OCI-LY3 (cell line): ENCODE results near the gene NTN4.

ENCODE experiments used
- H2AFZ ChIP-seq: fragments of 200-600, 300-600 bp; shearing (Covaris generic); 2 replicates; pipeline ENCODE4 v1.6.0; 2014; ENCODE audit warnings: antibody characterized with exemption, low read depth, low read length
- H3K27ac ChIP-seq: fragments of 200-600, 300-600 bp; sonication (generic); 2 replicates; pipeline ENCODE4 v1.5.1; 2014; ENCODE audit warnings: mild to moderate bottlenecking, low read length, moderate library complexity, mixed read lengths
- H3K27me3 ChIP-seq: fragments of 200-600, 300-600 bp; sonication (generic); 2 replicates; pipeline ENCODE4 v1.6.1; 2014; ENCODE audit warnings: low read depth, low read length, mixed read lengths
- H3K36me3 ChIP-seq: fragments of 200-600, 300-600 bp; sonication (generic); replicated peaks from 2 replicates; pipeline ENCODE3; 2014; ENCODE audit warnings: low read depth, low read length, mixed read lengths
- H3K4me1 ChIP-seq: fragments of 300-600, 200-600 bp; sonication (generic); 2 replicates; pipeline ENCODE4 v1.6.1; 2014; ENCODE audit warnings: low read length, mixed read lengths
- H3K4me2 ChIP-seq: fragments of 200-600, 300-600 bp; sonication (generic); 2 replicates; pipeline ENCODE4 v1.6.1; 2014; ENCODE audit warnings: low read length, mixed read lengths
- H3K4me3 ChIP-seq: fragments of 300-600, 200-600 bp; sonication (generic); 2 replicates; pipeline ENCODE4 v1.5.1; 2014; ENCODE audit warnings: antibody characterized with exemption, mild to moderate bottlenecking, low read length, moderate library complexity
- H3K79me2 ChIP-seq: fragments of 300-600, 200-600 bp; shearing (Covaris generic); 2 replicates; pipeline ENCODE4 v1.6.1; 2014; ENCODE audit warnings: mild to moderate bottlenecking, low read length, mixed read lengths
- H3K9ac ChIP-seq: fragments of 300-600, 200-600 bp; shearing (Covaris generic); 2 replicates; pipeline ENCODE4 v1.6.0; 2014; ENCODE audit warnings: mild to moderate bottlenecking, low read length, moderate library complexity
- H3K9me3 ChIP-seq: fragments of 200-600, 300-600 bp; shearing (Covaris generic); 2 replicates; pipeline ENCODE4 v1.6.1; 2014; ENCODE audit warnings: low read length, mixed read lengths; ENCODE audit not compliant: insufficient read depth
- H4K20me1 ChIP-seq: fragments of 200-600, 300-600 bp; sonication (generic); 2 replicates; pipeline ENCODE4 v1.6.1; 2016; ENCODE audit warnings: low read length, mixed read lengths; ENCODE audit not compliant: insufficient read depth
- CTCF ChIP-seq: fragments of 200-600, 300-600 bp; sonication (generic); IDR thresholded peaks from 2 replicates; pipeline ENCODE4 v1.5.1; 2014; ENCODE audit warnings: antibody characterized with exemption, low read length, low read depth
- EZH2phosphoT487 ChIP-seq: fragments of 200-600 bp; shearing (Covaris generic); IDR thresholded peaks from 2 replicates; pipeline ENCODE4 v1.6.1; 2018; ENCODE audit warnings: antibody characterized with exemption, mixed run types, low read depth

NTN4 gene

GRCh38 chr12:95614390-95614982 is 176.1 kb downstream of the NTN4 start:
- Histone ChIP-seq H3K27ac (no peak overlapping the region), H2AFZ (no peak overlapping the region)
- TF ChIP-seq EZH2phosphoT487 = no peak
- TF ChIP-seq CTCF = no peak

GRCh38 chr12:95613021-95613420 is 177.5 kb downstream of the NTN4 start:
- Histone ChIP-seq H3K4me1 (no peaks in the 10 kb centered on the region), H3K4me3 (no peak overlapping the region), H2AFZ (no peak overlapping the region), H3K9me3 (no peaks in the 10 kb centered on the region), H3K79me2 (no peaks in the 10 kb centered on the region), H3K27me3 (peaks cover 7% of the 10 kb centered on the region; the same call in 1 of the 2 replicates), H3K27ac (no peak overlapping the region), H4K20me1 (no peaks in the 10 kb centered on the region), H3K36me3 (no peaks in the 10 kb centered on the region), H3K9ac (no peak overlapping the region), H3K4me2 (no peak overlapping the region)
- TF ChIP-seq EZH2phosphoT487 (no peak), CTCF (no peak)

More at GRCh38 chr12:95614390-95614982, 176.1 kb downstream of the NTN4 start:
- no peak overlapping the region for H3K4me2 ChIP-seq
- no peaks in the 10 kb centered on the region; the same call in 1 of the 2 replicates for H3K27me3 ChIP-seq
- H3K9me3 ChIP-seq = no peaks in the 10 kb centered on the region
- no peaks in the 10 kb centered on the region for H3K36me3 ChIP-seq
- no peaks in the 10 kb centered on the region for H3K4me1 ChIP-seq
- no peak overlapping the region for H3K4me3 ChIP-seq
- H3K9ac ChIP-seq = no peak overlapping the region
- H3K79me2 ChIP-seq = no peaks in the 10 kb centered on the region
- H4K20me1 ChIP-seq = no peaks in the 10 kb centered on the region

- no peak overlapping the region for H3K9ac ChIP-seq
- H3K9me3 ChIP-seq = no peaks in the 10 kb centered on the region
- H3K79me2 ChIP-seq = no peaks in the 10 kb centered on the region
- no peak overlapping the region for H3K27ac ChIP-seq
- H3K4me2 ChIP-seq = no peak overlapping the region
- H3K4me1 ChIP-seq = no peaks in the 10 kb centered on the region
- TF ChIP-seq EZH2phosphoT487 (no peak), CTCF (no peak)
- no peaks in the 10 kb centered on the region for H4K20me1 ChIP-seq
- H3K27me3 ChIP-seq = peaks cover 17% of the 10 kb centered on the region; the same call in 1 of the 2 replicates
- no peak overlapping the region for H3K4me3 ChIP-seq
- no peak overlapping the region for H2AFZ ChIP-seq
- no peaks in the 10 kb centered on the region for H3K36me3 ChIP-seq
Measured at GRCh38 chr12:95611676-95612309, 178.8 kb downstream of the NTN4 start.

GRCh38 chr12:95608252-95609033 is 182.1 kb downstream of the NTN4 start:
- no peak overlapping the region for H3K4me3 ChIP-seq
- no peak overlapping the region for H3K4me2 ChIP-seq
- H3K4me1 ChIP-seq = peaks cover 2% of the 10 kb centered on the region
- TF ChIP-seq CTCF = no peak
- no peak for TF ChIP-seq EZH2phosphoT487
- H3K79me2 ChIP-seq = no peaks in the 10 kb centered on the region
- no peaks in the 10 kb centered on the region for H3K36me3 ChIP-seq
- H3K9me3 ChIP-seq = no peaks in the 10 kb centered on the region
- H3K27ac ChIP-seq = no peak overlapping the region
- H4K20me1 ChIP-seq = no peaks in the 10 kb centered on the region
- H3K9ac ChIP-seq = no peak overlapping the region
- H2AFZ ChIP-seq = no peak overlapping the region
- H3K27me3 ChIP-seq = peaks cover 22% of the 10 kb centered on the region; the same call in 1 of the 2 replicates
